ENCODE results near the gene GID4.

Gene GID4

GRCh38 chr17:18105595-18105994, 66.4 kb downstream of the GID4 start:
- no peak for DNase-seq

- DNase-seq: no peak
Observed at GRCh38 chr17:18106211-18106610, 67.0 kb downstream of the GID4 start.

- no peak for DNase-seq
Observed at GRCh38 chr17:18107061-18107790, 68.0 kb downstream of the GID4 start.

- no peak for DNase-seq
Observed at GRCh38 chr17:18107971-18108370, 68.8 kb downstream of the GID4 start.

- no peak for DNase-seq
Observed at GRCh38 chr17:18108401-18109312, 69.4 kb downstream of the GID4 start, which contains the start of gene MYO15A. Gene MYO15A, plus strand, starts transcription at chr17:18108756. Its CDS starts 10,045 bp downstream, at chr17:18118801.

GRCh38 chr17:18109935-18110485, 70.8 kb downstream of the GID4 start:
- no peak for DNase-seq

GRCh38 chr17:18110636-18111145, 71.5 kb downstream of the GID4 start:
- no peak for DNase-seq

- DNase-seq: no peak
Observed at GRCh38 chr17:18111330-18111971, 72.2 kb downstream of the GID4 start.

GRCh38 chr17:18115517-18115916, 76.3 kb downstream of the GID4 start:
- DNase-seq: no peak

- DNase-seq: no peak
Observed at GRCh38 chr17:18116078-18116477, 76.9 kb downstream of the GID4 start.

GRCh38 chr17:18117533-18117932, 78.3 kb downstream of the GID4 start:
- DNase-seq: no peak
